ENCODE measurements around the gene ALDH16A1. TPM values are rescaled to one million over a fixed set of nuclear protein-coding genes. Genes with fewer than 3 reads are reported as not detected.

ALDH16A1 gene
- total RNA-seq, 1 experiment from 2014 or later: 34.2 TPM

- TF ChIP-seq CTCF (IDR thresholded peaks at IDR 0.05; ENCODE audit: unreplicated experiment): no peak
- DNase-seq (ENCODE audit: unreplicated experiment): no peak
- H3K27me3 Mint-ChIP-seq (ENCODE audit: insufficient read depth, unreplicated experiment): peaks cover 52% of the 10 kb centered on the region
- no peak overlapping the region for H3K27ac Mint-ChIP-seq (ENCODE audit: low read depth, unreplicated experiment)
- no peak overlapping the region for H3K4me3 Mint-ChIP-seq (ENCODE audit: unreplicated experiment)
- BruUV-seq (replicated peaks): no TSS peak
- ChIA-PET POLR2A (no interaction called here), CTCF (interaction anchor here (0.6 to 1.5 kb wide), 2 partner anchors 10 to 29 kb away, joined by 3 read pairs; no protein-coding TSS in a partner anchor)
- H3K4me1 Mint-ChIP-seq (ENCODE audit: insufficient read depth, unreplicated experiment): peaks cover 16% of the 10 kb centered on the region
- intact Hi-C loops (cut with micrococcal nuclease): no loop called here
- H3K36me3 Mint-ChIP-seq (ENCODE audit: insufficient read depth, unreplicated experiment): no peaks in the 10 kb centered on the region
- H3K9me3 Mint-ChIP-seq (ENCODE audit: unreplicated experiment): no peaks in the 10 kb centered on the region
These were observed 35.9 kb upstream of the ALDH16A1 start for GRCh38 chr19:49417088-49417487.

- Mint-ChIP-seq H3K27me3 (ENCODE audit: insufficient read depth, unreplicated experiment) (peaks cover 66% of the 10 kb centered on the region), H3K4me3 (ENCODE audit: unreplicated experiment) (no peak overlapping the region), H3K9me3 (ENCODE audit: unreplicated experiment) (no peaks in the 10 kb centered on the region), H3K27ac (ENCODE audit: low read depth, unreplicated experiment) (no peak overlapping the region), H3K36me3 (ENCODE audit: insufficient read depth, unreplicated experiment) (no peaks in the 10 kb centered on the region), H3K4me1 (ENCODE audit: insufficient read depth, unreplicated experiment) (peaks cover 18% of the 10 kb centered on the region)
- BruUV-seq (replicated peaks): no TSS peak
- ChIA-PET POLR2A (no interaction called here), CTCF (interaction anchor here (0.5 to 0.9 kb wide), 5 partner anchors 25 to 807 kb away, joined by 3 read pairs; no protein-coding TSS in a partner anchor)
- DNase-seq (ENCODE audit: unreplicated experiment): no peak
- intact Hi-C loops (cut with micrococcal nuclease): no loop called here
- TF ChIP-seq CTCF (IDR thresholded peaks at IDR 0.05; ENCODE audit: unreplicated experiment): no peak
These were observed 34.5 kb upstream of the ALDH16A1 start for GRCh38 chr19:49418511-49418910.

- no peak for DNase-seq (ENCODE audit: unreplicated experiment)
- no TSS peak for BruUV-seq (replicated peaks)
- Mint-ChIP-seq H3K9me3 (ENCODE audit: unreplicated experiment) (no peaks in the 10 kb centered on the region), H3K4me3 (ENCODE audit: unreplicated experiment) (no peak overlapping the region), H3K4me1 (ENCODE audit: insufficient read depth, unreplicated experiment) (peaks cover 22% of the 10 kb centered on the region), H3K27ac (ENCODE audit: low read depth, unreplicated experiment) (no peak overlapping the region), H3K27me3 (ENCODE audit: insufficient read depth, unreplicated experiment) (peaks cover 73% of the 10 kb centered on the region), H3K36me3 (ENCODE audit: insufficient read depth, unreplicated experiment) (no peaks in the 10 kb centered on the region)
- intact Hi-C loops (cut with micrococcal nuclease): no loop called here
- ChIA-PET POLR2A (no interaction called here), CTCF (interaction anchor here (0.6 to 0.9 kb wide), 3 partner anchors 25 to 194 kb away, joined by 3 read pairs; no protein-coding TSS in a partner anchor)
- no peak for TF ChIP-seq CTCF (IDR thresholded peaks at IDR 0.05; ENCODE audit: unreplicated experiment)
These were observed 33.9 kb upstream of the ALDH16A1 start for GRCh38 chr19:49419173-49419572.

GRCh38 chr19:49420227-49420626, 32.8 kb upstream of the ALDH16A1 start:
- no TSS peak for BruUV-seq (replicated peaks)
- Mint-ChIP-seq H3K27me3 (ENCODE audit: insufficient read depth, unreplicated experiment) (peaks cover 84% of the 10 kb centered on the region), H3K27ac (ENCODE audit: low read depth, unreplicated experiment) (no peak overlapping the region), H3K36me3 (ENCODE audit: insufficient read depth, unreplicated experiment) (no peaks in the 10 kb centered on the region), H3K9me3 (ENCODE audit: unreplicated experiment) (no peaks in the 10 kb centered on the region), H3K4me1 (ENCODE audit: insufficient read depth, unreplicated experiment) (peaks cover 22% of the 10 kb centered on the region), H3K4me3 (ENCODE audit: unreplicated experiment) (no peak overlapping the region)
- intact Hi-C loops (cut with micrococcal nuclease): no loop called here
- POLR2A ChIA-PET: interaction anchor here (1.1 kb wide), 1 partner anchor 29 kb away, joined by 4 read pairs; no protein-coding TSS in a partner anchor
- DNase-seq (ENCODE audit: unreplicated experiment): no peak
- TF ChIP-seq CTCF (IDR thresholded peaks at IDR 0.05; ENCODE audit: unreplicated experiment): no peak
- CTCF ChIA-PET: no interaction called here
